K562 (cell line): ENCODE measurements around the gene TMEM184C. TPM values are rescaled to one million over a fixed set of nuclear protein-coding genes. Genes with fewer than 3 reads are reported as not detected.

ENCODE experiments used
- MYC ChIP-seq, 2 experiments: fragments of 250-450 bp in 1 of 2; sonication (Bioruptor Pico) in 1 of 2; IDR thresholded peaks; 2 replicates each; pipeline versions ENCODE4 v1.5.1 to v1.6.1; 2012 to 2021; ENCODE audit warnings: low read depth in 2 of 2, borderline replicate concordance in 1 of 2, improper control_type of control experiment in 1 of 2, low read length in 1 of 2, mild to moderate bottlenecking in 1 of 2, moderate library complexity in 1 of 2
- NFRKB ChIP-seq: fragments of 450-650 bp; IDR thresholded peaks from 2 replicates; pipeline ENCODE4 v1.6.1; 2016; ENCODE audit warnings: low read depth
- PREB ChIP-seq: sonication (generic); formaldehyde crosslinking; IDR thresholded peaks from 2 replicates; pipeline ENCODE4 v1.8.1; 2023; ENCODE audit warnings: mild to moderate bottlenecking, missing genetic modification reagents
- RERE ChIP-seq: sonication (generic); formaldehyde crosslinking; IDR thresholded peaks from 2 replicates; pipeline ENCODE4 v1.8.0; 2023; ENCODE audit warnings: missing genetic modification reagents, mild to moderate bottlenecking, borderline replicate concordance
- SMARCA5 ChIP-seq: fragments of 450-650 bp; IDR thresholded peaks from 2 replicates; pipeline ENCODE4 v1.6.1; 2016
- SRSF9 ChIP-seq: fragments of 200-400 bp; formaldehyde crosslinking; IDR thresholded peaks from 2 replicates; pipeline ENCODE4 v1.6.1; 2017; ENCODE audit warnings: low read depth, low read length, borderline replicate concordance
- TAF15 ChIP-seq: fragments of 200-400 bp; formaldehyde crosslinking; IDR thresholded peaks from 2 replicates; pipeline ENCODE4 v1.6.1; 2017; ENCODE audit warnings: mild to moderate bottlenecking, low read depth, low read length, moderate library complexity
- TRIM28 ChIP-seq: fragments of 450-650 bp; IDR thresholded peaks from 2 replicates; pipeline ENCODE4 v1.6.1; 2017
- ZFP1 ChIP-seq: fragments of 450-650 bp; formaldehyde crosslinking; IDR thresholded peaks from 2 replicates; pipeline ENCODE4 v1.4.0; 2020; ENCODE audit warnings: mild to moderate bottlenecking, mixed read lengths
- ZNF589 ChIP-seq: fragments of 200-800 bp; sonication (Bioruptor generic); IDR thresholded peaks from 2 replicates; pipeline ENCODE4 v1.6.1; 2016; ENCODE audit warnings: low read depth, missing genetic modification characterization, missing compliant biosample characterization
- polyA plus RNA-seq, 8 experiments: library from polyadenylated mRNA; depleted of rRNA in 4 of 8; stranded (reverse) in 5 of 8; unstranded in 3 of 8; fragments of >200 nt; fragmentation: Nextera tagmentation in 2 of 8; fragmentation: Illumina TruSeq in 1 of 8; extraction: Ambion mirVana in 2 of 8; extraction: Trizol in 1 of 8; gene quantifications; 2 replicates each; pipeline versions ENCODE4 v1.2.1 to v1.2.3, GENCODE V29; 2011 to 2014; ENCODE audit warnings: inconsistent platforms in 1 of 8, missing spikeins in 1 of 8
- total RNA-seq, 7 experiments: library from RNA; depleted of rRNA in 6 of 7; stranded (reverse); fragments of >200 nt in 6 of 7; fragmentation: Illumina TruSeq in 2 of 7; extraction: Trizol in 2 of 7; gene quantifications; 2 replicates each; pipeline versions ENCODE4 v1.2.1 to v1.2.3, GENCODE V29; 2011 to 2021; ENCODE audit warnings: low replicate concordance in 1 of 7
- TF ChIP-seq, protein P1 (sequence below): sonication (generic); formaldehyde crosslinking; IDR thresholded peaks from 2 replicates; pipeline ENCODE4 v1.5.0; 2020; ENCODE audit warnings: missing genetic modification reagents

TMEM184C gene
- total and polyA plus RNA-seq, 9 of the 15 experiments (the other 6 are each of a cell fraction or from before 2014, with no cell fraction given): 3.9 to 24.2 (median 18.2) TPM

DNA sequence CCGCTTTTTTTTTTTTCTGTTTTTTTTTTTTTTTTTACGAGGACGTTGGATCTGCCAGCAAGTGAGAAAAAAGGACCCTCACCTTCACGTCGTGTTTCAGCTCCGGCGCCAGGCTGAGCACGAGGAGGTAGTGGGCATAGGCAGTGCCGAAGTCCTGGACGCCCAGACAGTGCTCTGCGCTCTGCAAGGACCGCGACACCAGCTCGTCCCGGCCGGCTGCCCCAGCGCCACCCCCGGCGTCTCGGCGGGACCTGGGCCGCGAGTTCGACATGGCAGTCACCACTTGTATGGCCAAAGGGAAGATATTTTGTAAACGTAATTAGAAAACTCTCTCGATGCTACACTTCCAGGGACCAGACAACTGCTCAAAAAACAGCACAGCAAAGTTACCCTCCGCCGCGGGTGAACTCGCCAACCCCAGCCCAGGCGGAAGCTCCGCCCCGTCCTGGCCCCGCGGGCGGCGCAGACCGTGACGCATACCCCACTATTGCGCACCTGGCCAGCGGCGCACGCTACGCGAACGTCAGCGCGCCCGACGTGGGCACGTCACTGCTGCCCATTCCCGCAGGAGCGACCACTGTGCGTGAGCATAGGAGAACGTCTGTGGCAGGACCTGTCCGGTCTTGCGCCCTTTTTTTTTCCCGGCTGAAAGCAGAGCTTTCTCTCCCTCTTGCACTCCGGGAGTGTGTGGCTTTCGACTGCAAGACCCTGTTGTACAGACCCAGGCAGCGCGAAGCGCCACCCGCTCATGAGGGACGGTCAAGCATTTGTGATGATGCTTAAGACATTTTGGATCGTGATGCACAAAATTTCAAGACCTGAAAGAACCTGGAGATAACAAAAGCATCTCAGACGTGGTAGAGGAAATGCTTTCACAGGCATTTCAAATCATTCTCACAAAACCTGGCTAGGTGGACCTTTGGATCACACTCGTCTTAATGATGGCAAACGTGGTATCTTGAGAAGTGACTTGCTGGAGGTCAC is 66.8 kb downstream of the TMEM184C start, which contains the start of gene PRMT9 (continued):
- TF ChIP-seq TAF15 (no peak), RERE (CRISPR knock-in tag) (no peak), MYC (IDR thresholded peaks at IDR 0.05; ENCODE audit: low read depth, low read length) (peak; percentile 85), MYC (CRISPR knock-in tag; IDR thresholded peaks at IDR 0.05; ENCODE audit: borderline replicate concordance, low read depth) (no peak), SRSF9 (no peak), NFRKB (no peak), PREB (CRISPR knock-in tag) (no peak), ZFP1 (CRISPR knock-in tag) (no peak), TRIM28 (no peak), ZNF589 (CRISPR knock-in tag) (no peak), SMARCA5 (no peak)
- TF ChIP-seq, protein P1, sequence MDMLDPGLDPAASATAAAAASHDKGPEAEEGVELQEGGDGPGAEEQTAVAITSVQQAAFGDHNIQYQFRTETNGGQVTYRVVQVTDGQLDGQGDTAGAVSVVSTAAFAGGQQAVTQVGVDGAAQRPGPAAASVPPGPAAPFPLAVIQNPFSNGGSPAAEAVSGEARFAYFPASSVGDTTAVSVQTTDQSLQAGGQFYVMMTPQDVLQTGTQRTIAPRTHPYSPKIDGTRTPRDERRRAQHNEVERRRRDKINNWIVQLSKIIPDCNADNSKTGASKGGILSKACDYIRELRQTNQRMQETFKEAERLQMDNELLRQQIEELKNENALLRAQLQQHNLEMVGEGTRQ (CRISPR knock-in tag): peak; percentile 17; the same call in 1 of the 2 replicates
